GM20000 (cell line): ENCODE measurements around the gene RRP8.

Source experiments
- DNase-seq: peaks from one replicate; pipeline ENCODE4 v3.0.0; 2012; ENCODE audit warnings: low spot score
- CTCF ChIP-seq: IDR thresholded peaks from 2 replicates; pipeline ENCODE4 v1.5.1; 2012; ENCODE audit warnings: mild to moderate bottlenecking, control low read depth; ENCODE audit errors: extremely low read depth, missing control alignments

The RRP8 gene

GRCh38 chr11:6626971-6627761, 23.8 kb upstream of the RRP8 start:
- DNase-seq, result no peak
- TF ChIP-seq CTCF, result no peak

GRCh38 chr11:6625832-6626420, 22.5 kb upstream of the RRP8 start:
- TF ChIP-seq CTCF, result no peak
- no peak for DNase-seq

DNA sequence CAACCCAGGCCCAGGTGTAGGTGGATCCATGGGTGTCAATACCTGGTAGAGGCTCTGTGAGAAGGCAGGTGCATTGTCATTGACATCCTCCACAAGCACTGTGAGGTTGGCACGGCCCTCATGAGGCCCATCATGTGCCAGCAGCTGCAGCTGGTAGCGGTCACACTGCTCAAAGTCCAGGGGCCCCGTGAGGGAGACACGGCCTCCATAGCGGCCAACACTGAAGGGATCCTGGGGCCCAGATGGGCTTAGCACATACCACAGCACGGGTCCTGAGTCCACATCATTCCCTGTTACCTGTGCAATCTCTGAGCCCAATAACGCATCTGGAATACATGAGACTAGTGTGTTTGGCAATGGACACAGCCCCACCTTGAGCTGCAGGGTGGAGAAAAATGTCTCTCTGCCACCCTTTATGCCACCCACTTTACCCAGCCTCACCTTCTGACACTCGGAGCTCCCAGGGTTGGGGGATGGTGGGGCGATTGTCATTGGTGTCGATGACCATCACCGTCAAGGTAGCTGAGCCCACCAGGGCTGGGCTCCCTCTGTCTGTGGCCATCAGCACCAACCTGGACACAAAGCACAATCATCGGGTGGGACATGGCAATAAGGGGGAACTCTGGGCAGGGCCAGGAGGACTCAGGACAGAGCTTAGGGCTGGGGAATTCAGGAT, 21.9 kb upstream of the RRP8 start:
- no peak for TF ChIP-seq CTCF
- no peak for DNase-seq

DNA sequence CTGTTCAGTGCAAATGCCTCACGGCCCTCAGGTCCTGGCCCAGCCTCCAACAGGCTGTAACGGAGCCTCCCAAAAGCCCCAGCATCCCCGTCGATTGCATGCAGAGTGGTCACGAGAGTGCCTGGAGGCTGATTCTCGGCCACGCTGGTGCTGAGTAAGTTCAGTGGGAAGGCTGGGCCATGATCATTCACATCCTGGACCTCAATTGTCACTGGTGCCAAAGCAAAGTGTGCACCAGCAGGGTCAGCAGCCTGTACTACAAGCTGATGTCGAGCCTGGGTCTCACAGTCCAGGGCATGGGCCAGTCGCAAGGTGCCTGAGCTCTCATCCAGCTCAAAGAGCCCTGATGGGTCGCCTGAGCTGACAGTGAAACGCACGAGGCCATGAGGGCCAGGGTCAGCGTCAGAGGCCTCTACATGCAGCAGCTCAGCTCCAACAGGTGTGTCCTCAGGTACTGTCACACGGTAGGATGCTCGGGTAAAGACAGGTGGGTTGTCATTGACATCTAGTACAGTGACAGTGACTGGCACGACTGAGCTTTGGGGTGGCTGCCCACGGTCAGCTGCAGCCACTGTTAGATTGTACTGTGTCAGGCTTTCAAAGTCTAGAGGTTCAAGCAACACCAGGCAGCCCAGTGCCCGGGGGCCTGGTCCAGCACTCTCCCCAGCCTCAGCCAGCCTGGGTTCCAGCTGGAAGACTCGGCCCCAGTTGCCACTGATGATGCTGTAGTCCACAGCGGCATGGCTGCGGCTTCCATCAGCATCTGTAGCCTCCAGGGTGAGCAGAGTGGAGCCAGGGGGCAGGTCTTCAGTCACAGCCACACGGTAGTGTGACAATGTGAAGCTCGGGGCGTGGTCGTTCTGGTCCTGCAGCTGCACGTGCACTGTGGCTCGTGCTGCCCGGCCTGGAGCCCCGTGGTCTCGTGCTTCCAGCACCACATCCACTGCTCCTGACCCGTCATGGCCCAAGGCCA, 20.3 kb upstream of the RRP8 start:
- no peak for TF ChIP-seq CTCF
- DNase-seq, result no peak

GRCh38 chr11:6622261-6623171, 19.1 kb upstream of the RRP8 start:
- DNase-seq, result no peak
- no peak for TF ChIP-seq CTCF

DNA sequence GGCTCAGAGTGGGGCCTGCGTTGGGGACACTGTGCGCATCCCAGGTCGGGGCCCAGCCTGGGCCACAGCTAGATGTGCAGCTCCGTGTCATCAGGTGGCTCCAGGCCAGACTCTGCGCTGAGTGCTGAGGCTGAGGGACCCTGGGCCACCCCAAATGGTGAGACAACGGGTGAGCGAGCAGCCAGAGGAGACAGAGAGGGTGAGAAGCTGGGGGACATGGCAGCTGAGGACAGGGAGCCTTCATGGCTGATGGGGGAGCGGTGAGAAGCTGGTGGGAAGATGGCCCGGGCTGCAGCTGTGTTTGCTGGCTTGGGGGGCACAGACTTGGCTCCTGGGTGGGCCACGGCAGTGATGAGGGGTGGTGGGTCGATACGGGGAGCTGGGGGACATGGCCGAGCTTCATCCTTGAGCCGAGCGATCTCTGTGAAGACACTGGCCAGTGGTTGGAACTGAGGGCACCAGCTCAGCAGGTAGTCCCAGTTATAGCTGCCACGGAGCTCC, 18.3 kb upstream of the RRP8 start:
- DNase-seq, result no peak
- no peak for TF ChIP-seq CTCF
